Posterior vena cava (tissue), 2 donors: ENCODE data around the gene COL4A5. TPM values are rescaled to one million over a fixed set of nuclear protein-coding genes. Genes with fewer than 3 reads are reported as not detected.
A peak's percentile ranks its signal among the peaks of the same experiment; 100 is the strongest.
"Not testable (repeated sequence)": the region's sequence is repeated elsewhere in the genome, so short reads cannot be mapped to it uniquely, and the experiment has no call there.

Source experiments
- DNase-seq: peaks from one replicate; pipeline ENCODE4 v3.0.0-alpha.2; 2020; ENCODE audit warnings: low spot score
- intact Hi-C, 2 donors: fragments of 100-400 bp; cut with DNase I; formaldehyde crosslinking; loops; one replicate each; pipeline versions ENCODE4 v1.14.1 to v1.14.2; 2022 to 2023
- long read RNA-seq, 2 donors: library from polyadenylated mRNA; unstranded; transcript quantifications; one replicate each; pipeline ENCODE4 v2.0.0, GENCODE V29; 2020 to 2021
- total RNA-seq, 2 donors: library from RNA; stranded (reverse); fragmentation: NEBNext Ultra II Directional; extraction: Animal tissue kit (Norgen Biotek cat#: 25700); gene quantifications; one replicate each; pipeline ENCODE4 v1.2.1, GENCODE V29; 2021
- donor health status: DM: yes; HTN: yes; CAD: no.
- donor health status: DM: yes; HTN: yes; CAD: no.

Gene COL4A5
- total RNA-seq: 10 to 100 TPM; 20.5 to 31.6 TPM
- long read RNA-seq, donor 1, partial matches to known transcripts: 6 of 7 reads
- long read RNA-seq, donor 1, other reads (novel, unspliced or antisense): 1 of 7 reads
- long read RNA-seq, donor 2, partial matches to known transcripts: 3 of 6 reads
- long read RNA-seq, donor 2, other reads (novel, unspliced or antisense): 0 of 6 reads

- DNase-seq: peak; percentile 65
- intact Hi-C loops: no loop called here
Observed at GRCh38 chrX:108439426-108439942, at the start of gene COL4A5. Gene COL4A5 (plus strand): TSS chrX:108439838. CDS start chrX:108440126, 288 bp downstream.

- intact Hi-C loops, DNase-seq: not testable (repeated sequence)
Observed at GRCh38 chrX:108390976-108391717, 48.5 kb upstream of the COL4A5 start.

GRCh38 chrX:108396188-108396891 lies 43.3 kb upstream of the COL4A5 start:
- DNase-seq: no peak
- intact Hi-C loops: no loop called here

DNA sequence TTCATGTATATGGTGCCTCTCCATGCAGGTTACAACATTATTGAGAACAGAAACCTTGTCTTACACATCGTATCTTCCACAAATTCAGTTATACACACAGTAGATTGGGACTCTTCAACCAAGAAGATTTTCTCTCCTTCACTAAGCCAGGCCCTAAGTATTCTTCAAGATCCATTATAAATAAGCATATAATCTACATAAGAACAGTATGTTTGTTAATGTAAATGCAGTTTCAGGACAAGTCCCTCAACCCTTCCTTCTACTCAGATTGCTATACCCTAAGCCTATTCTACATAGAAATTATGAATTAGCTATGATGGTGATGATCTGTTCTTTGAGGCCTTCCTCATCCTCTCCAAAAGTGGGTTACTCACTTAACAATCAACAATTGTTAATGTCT lies 42.7 kb upstream of the COL4A5 start:
- no peak for DNase-seq
- intact Hi-C loops: no loop called here

DNA sequence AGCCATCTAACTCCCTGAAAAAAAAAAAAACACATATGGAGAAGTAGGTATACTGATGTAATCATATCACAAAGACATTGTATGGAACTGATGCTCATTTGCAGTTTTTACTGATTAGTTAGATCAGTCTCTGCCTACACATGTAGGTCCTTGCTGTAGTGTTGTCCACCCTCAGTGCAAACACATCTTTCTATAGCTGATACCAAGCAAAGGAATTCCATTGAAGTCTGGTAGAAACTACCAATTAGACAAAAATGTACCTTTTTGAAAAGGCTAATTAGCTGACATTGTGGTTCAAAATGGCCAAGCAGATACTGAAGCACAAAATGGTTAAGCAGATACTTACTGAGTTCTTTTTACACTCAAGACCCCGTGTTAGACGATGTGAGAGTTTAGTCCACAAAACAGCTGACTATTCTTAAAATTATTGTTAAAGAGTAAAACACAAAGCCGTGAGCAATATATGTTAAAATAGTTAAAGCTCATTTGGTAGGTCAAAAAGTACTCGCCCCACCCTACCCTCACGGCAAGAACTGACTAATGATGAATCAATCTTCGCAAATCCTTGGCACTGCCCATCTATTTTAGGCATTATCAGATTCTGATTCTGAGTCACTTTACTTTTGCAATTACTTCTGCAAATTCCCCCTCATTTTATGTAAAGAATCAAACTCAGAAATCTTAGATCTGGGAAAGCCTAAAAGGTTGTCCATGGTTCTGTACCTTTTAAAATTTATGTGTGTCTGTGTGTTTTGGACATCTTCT lies 41.8 kb upstream of the COL4A5 start:
- intact Hi-C loops: no loop called here

DNA sequence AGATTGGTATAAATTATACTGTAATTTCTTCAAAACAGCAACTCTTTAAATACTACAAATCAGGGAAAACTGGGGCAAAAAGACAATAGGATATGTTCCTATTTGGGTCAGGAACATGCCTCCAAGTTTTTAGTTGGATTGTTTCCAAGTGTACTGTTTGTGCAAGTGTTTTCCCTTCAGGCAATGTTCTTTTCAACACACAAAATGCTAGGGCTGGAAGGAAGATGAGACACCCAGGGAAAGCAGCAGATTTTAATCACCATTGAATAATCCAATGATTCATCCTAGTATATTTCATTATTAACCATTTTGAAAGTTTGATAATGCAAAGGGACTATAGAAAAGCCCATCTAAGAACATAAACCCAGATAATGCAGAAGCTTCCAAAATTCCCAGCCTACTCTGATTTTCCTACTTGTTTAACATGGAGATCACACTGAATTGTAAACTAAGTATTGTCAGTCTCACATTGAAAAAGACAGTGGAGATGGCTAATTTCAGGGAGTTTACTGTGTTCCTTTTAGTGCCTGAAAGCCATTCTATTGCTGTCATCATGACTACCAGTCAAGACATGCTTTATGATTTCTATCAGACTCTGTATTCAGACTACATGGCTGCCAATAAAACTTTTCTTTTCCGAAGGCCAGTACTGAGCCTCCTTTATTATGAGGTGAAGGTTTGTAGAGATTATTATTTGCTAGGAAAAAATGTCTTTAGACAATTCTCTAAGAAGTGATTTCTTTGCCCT lies 40.0 kb upstream of the COL4A5 start:
- DNase-seq: no peak
- intact Hi-C loops: no loop called here

More for the DNA sequence above, 41.8 kb upstream of the COL4A5 start:
- DNase-seq: no peak

DNA sequence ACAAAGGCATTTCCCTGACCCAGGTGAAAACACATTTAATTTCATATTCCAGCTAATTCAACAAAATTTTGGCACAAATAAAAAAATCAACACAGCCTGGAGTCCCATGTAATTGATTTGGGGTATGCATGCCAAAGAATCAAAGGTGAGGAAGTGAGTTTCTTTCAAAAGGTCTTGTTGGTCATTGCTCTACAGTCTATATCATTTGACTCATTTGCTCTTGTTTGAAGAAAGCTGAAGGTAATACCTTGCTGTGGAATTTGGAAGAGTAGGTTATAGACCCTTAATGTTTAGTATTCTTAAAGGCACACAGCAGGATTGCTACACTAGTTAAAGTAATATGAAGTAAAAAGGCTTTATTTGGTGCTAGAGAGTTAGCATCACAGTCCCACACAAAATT lies 26.9 kb upstream of the COL4A5 start:
- intact Hi-C loops: no loop called here
- DNase-seq: no peak

DNA sequence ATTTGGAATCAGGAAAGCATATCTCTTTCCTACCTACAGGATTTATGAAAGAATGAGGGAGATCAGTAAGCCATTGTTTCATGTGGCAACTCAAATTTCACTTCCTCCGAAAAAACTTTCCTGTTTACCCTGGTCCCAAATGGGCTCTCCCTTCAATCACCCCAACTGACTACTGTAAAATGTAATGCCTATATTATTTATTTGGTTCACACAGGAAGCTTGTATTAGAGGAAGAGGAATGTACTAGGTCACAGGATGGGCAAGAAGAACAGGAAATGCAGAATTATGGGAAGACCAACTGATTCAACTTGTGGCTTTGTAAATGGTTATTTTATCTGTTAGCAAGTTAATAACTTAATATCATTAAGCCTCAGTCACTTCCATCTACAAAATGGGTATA lies 24.5 kb upstream of the COL4A5 start:
- intact Hi-C loops: no loop called here

DNA sequence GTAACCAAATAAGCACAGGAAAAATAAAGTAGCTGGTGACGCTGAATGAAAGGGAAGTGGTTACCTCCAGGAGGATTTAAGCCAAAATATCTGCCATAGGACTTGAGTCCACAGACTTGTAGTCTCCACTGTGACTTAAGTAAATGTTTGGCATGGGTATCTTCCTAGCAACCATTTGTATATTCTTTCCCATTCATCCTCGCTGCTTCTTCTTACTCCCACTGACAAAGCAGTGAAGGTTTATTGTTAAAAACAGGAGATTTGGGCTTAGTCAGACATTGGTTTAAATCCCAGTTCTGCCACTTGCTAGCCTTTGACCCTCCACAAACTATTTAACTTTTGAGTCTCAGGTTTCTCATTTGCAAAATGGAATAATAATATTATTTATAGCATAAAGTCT lies 23.7 kb upstream of the COL4A5 start:
- no peak for DNase-seq
- intact Hi-C loops: no loop called here

More for the DNA sequence above, 24.5 kb upstream of the COL4A5 start:
- no peak for DNase-seq

- intact Hi-C loops: no loop called here
- DNase-seq: no peak
Observed at GRCh38 chrX:108417257-108417656, 22.4 kb upstream of the COL4A5 start.

DNA sequence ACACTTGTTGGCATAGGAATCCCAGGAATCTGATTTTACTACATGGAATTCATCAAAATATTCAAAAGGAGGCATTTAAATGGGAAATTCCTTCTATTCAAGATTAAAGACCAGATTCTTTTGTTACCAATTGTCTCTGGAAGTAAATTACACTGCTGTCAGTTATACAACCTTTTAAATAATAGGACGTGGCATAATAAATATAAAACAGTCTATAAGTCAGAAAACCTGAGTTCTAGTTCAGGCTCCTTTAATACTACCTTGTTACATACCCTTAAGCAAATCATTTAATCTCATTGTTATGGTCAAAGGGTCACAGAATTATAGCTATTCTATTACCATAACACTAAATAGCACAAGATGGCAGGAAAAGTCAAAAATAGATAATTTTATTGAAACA lies 20.2 kb upstream of the COL4A5 start:
- intact Hi-C loops: no loop called here
- DNase-seq: no peak

- DNase-seq: no peak
- intact Hi-C loops: no loop called here
Observed at GRCh38 chrX:108420481-108420880, 19.2 kb upstream of the COL4A5 start.

- intact Hi-C loops: no loop called here
- no peak for DNase-seq
Observed at GRCh38 chrX:108426262-108426661, 13.4 kb upstream of the COL4A5 start.

DNA sequence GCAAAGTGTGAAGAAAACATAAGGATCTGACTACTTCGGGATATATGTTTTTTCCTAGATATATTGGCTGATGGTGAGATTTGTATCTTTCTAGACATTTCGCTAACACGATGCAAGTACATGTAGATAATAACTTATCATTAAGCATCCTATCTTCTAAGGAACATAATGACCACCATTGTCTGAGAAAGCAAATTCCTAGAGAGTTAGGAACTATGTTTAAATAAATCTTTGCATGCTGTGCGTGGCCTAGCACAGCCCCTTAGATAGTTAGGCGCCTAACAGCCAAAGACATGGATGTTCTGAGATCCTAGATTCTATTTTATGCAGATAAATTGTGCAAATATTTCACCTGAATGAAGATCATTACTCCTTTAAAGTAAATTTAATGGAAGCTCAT lies 4.4 kb upstream of the COL4A5 start:
- intact Hi-C loops: no loop called here
- no peak for DNase-seq

DNA sequence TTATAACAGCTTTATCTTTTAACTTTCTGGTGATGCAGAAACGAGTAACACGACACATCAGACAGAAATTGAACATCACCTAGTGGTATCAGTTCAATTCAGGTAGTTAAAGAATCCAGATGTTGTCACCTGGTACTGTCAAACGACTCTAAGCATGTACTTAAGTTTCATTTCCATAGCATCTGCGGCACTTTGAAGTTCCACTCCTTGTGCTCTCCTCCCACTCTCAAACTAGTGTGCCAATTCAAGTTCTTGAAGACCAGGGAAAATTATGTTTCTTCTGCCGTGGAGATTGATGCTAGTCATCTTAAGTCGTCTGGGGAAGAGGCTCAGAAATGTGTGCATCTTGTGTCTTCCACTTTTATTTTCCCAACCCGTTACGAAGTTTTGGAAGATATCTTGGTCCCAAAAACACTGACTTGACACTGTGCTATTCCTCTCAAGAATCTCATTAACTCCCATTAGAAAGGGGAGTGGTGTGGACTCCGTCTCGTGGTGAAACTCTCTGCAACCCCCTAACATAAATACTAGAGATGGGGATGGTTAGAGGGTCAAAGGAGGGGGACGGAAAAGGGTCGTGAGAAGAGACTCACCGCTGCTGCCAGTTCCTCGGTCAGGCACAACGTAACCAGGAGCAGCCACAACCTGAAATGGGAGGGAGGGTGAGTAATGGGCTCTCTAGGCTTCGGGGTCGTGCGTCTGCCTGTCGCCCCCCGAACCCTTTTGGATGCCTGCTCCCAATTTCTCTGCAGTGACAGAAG lies 2.1 kb upstream of the COL4A5 start:
- intact Hi-C loops: no loop called here
- no peak for DNase-seq

DNA sequence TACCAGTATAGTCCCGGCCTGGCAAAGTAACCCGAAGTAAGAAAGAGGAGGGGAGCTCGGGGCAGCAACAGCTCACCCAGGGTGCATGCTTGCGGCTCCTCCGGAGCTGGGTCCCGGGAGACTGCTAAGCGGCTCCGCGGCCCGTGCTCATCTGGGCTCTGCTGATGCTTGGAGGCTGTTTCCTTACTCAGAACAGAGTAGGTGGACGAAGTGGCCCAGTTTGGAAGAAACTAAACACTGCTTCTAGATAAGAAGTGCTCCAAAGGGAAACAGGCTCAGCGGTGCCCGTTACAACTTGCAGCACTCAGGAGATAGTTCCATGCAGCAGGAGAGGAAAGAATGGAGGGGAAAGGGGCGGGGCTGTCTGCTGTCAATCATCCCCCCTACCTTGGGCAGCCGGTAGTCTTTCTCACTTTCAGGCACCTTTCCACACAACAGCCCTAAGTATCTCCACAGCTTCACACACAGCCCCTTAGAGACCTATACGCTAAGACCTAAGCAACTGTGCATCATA lies 1.5 kb upstream of the COL4A5 start, which contains the start of gene COL4A6:
COL4A6 (minus strand) TSS at position 313 of the 514 bp plus-strand sequence; CDS start at position 87, 226 bp downstream.
- intact Hi-C loops: no loop called here
- peak; percentile 72 for DNase-seq

- peak; percentile 68 for DNase-seq
- intact Hi-C loops: no loop called here
Observed at GRCh38 chrX:108439961-108440696, 491 bp downstream of the COL4A5 start.
